Upper lobe of left lung (tissue), 6 donors: ENCODE measurements around the gene C10orf71. TPM values are rescaled to one million over a fixed set of nuclear protein-coding genes. Genes with fewer than 3 reads are reported as not detected.

Source experiments
- ATAC-seq, 2 donors: fragments of 200-7000 bp; cut with Tn5 transposase; one replicate each; pipeline ENCODE4 v1.9.1; 2022; ENCODE audit warnings: mild to moderate bottlenecking in 2 of 2, moderate library complexity in 2 of 2; ENCODE audit not compliant: low FRiP score in 2 of 2
- DNase-seq, 2 donors: peaks; one replicate each; pipeline ENCODE4 v3.0.0-alpha.2; 2019 to 2020
- H3K27ac ChIP-seq, 4 donors: fragments of 200-600 bp; sonication (generic); one replicate each; pipeline ENCODE4 v1.5.1; 2016 to 2019
- H3K27me3 ChIP-seq, 4 donors: fragments of 200-600 bp; sonication (generic); one replicate each; pipeline ENCODE4 v1.5.1; 2017 to 2019
- H3K36me3 ChIP-seq, 4 donors: fragments of 200-600 bp; sonication (generic); one replicate each; pipeline ENCODE4 v1.5.1; 2016 to 2019
- H3K4me1 ChIP-seq, 4 donors: fragments of 200-600 bp; sonication (generic); one replicate each; pipeline ENCODE4 v1.5.1; 2018 to 2019
- H3K4me3 ChIP-seq, 4 donors: fragments of 200-600 bp; sonication (generic); one replicate each; pipeline ENCODE4 v1.5.1; 2017 to 2019; ENCODE audit warnings: mild to moderate bottlenecking in 2 of 4, moderate library complexity in 1 of 4
- H3K9me3 ChIP-seq, 4 donors: fragments of 200-600 bp; sonication (generic); one replicate each; pipeline ENCODE4 v1.5.1; 2018 to 2019
- EP300 ChIP-seq, 4 donors: sonication (generic); formaldehyde crosslinking; IDR thresholded peaks; one replicate each; pipeline ENCODE4 v1.5.1; 2017; ENCODE audit warnings: antibody characterized with exemption in 4 of 4, control low read depth in 2 of 4
- POLR2A ChIP-seq, 4 donors: fragments of 450-650 bp; IDR thresholded peaks; one replicate each; pipeline ENCODE4 v1.5.1; 2016 to 2017; ENCODE audit warnings: antibody characterized with exemption in 4 of 4, mild to moderate bottlenecking in 2 of 4
- POLR2AphosphoS5 ChIP-seq, 2 donors: sonication (generic); formaldehyde crosslinking; IDR thresholded peaks; one replicate each; pipeline ENCODE4 v1.5.1; 2017; ENCODE audit warnings: antibody characterized with exemption in 2 of 2
- WGBS, 2 donors: methylation state at CpG; one replicate each; pipeline ENCODE4 v1.1.5; 2017 to 2018; 5-methylcytosine and 5-hydroxymethylcytosine counted together
- total RNA-seq, 6 donors: library from RNA; depleted of rRNA in 4 of 6; stranded (reverse); fragments of >200 nt in 4 of 6; gene quantifications; one replicate each; pipeline versions ENCODE4 v1.1.0 to v1.2.1, GENCODE V29; 2016 to 2021
- TF ChIP-seq, protein P1 (sequence below), 6 experiments: fragments of 450-650 bp in 4 of 6; fragments of 200-600 bp in 2 of 6; sonication (generic) in 2 of 6; IDR thresholded peaks; one replicate each; pipeline ENCODE4 v1.5.1; 2016 to 2019; ENCODE audit warnings: antibody characterized with exemption in 6 of 6
- donor health status: DM: no; HTN: no; CAD: no; lungs with moderate emphysema.
- donor health status: DM: no; HTN: yes; CAD: no; lungs with severe emphysema.

The C10orf71 gene
- total RNA-seq, 6 donors from 2014 or later, result not detected

DNA sequence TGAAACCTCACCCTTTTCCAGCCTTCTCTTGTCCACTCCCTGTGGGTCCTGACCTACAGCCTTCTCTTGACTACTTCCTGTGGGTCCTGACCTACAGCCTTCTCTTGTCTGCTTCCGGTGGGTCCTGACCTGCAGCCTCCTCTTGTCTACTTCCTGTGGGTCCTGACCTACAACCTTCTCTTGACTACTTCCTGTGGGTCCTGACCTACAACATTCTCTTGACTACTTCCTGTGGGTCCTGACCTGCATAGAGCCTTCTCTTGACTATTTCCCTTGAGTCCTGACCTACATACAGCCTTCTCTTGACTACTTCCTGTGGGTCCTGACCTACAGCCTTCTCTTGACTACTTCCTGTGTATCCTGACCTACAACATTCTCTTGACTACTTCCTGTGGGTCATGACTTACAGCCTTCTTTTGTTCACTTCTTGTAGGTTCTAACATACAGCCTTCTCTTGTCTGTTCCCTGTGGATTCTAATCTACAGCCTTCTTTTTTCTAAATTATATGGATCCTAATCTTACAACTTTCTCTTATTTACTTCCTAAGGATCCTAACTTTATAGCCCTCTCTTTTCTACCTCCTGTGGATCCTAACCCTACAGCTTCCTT is 36.5 kb downstream of the C10orf71 start:
- Histone ChIP-seq H3K36me3 (no peaks in the 10 kb centered on the region), H3K4me1 (no peaks in the 10 kb centered on the region), H3K27me3 (no peaks in the 10 kb centered on the region), H3K4me3 (no peak overlapping the region), H3K9me3 (no peaks in the 10 kb centered on the region), H3K27ac (no peak overlapping the region)
- DNase-seq (no peak), ATAC-seq (no peak)
- no peak for TF ChIP-seq POLR2A (IDR thresholded peaks at IDR 0.05)
- TF ChIP-seq, protein P1, sequence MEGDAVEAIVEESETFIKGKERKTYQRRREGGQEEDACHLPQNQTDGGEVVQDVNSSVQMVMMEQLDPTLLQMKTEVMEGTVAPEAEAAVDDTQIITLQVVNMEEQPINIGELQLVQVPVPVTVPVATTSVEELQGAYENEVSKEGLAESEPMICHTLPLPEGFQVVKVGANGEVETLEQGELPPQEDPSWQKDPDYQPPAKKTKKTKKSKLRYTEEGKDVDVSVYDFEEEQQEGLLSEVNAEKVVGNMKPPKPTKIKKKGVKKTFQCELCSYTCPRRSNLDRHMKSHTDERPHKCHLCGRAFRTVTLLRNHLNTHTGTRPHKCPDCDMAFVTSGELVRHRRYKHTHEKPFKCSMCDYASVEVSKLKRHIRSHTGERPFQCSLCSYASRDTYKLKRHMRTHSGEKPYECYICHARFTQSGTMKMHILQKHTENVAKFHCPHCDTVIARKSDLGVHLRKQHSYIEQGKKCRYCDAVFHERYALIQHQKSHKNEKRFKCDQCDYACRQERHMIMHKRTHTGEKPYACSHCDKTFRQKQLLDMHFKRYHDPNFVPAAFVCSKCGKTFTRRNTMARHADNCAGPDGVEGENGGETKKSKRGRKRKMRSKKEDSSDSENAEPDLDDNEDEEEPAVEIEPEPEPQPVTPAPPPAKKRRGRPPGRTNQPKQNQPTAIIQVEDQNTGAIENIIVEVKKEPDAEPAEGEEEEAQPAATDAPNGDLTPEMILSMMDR (IDR thresholded peaks at IDR 0.05), result no peak
- TF ChIP-seq EP300 (IDR thresholded peaks at IDR 0.05), result no peak
- TF ChIP-seq POLR2AphosphoS5 (IDR thresholded peaks at IDR 0.05), result no peak
- 71 to 76% methylated on average over 1 of the region's 1 CpG for WGBS, 2 donors

DNA sequence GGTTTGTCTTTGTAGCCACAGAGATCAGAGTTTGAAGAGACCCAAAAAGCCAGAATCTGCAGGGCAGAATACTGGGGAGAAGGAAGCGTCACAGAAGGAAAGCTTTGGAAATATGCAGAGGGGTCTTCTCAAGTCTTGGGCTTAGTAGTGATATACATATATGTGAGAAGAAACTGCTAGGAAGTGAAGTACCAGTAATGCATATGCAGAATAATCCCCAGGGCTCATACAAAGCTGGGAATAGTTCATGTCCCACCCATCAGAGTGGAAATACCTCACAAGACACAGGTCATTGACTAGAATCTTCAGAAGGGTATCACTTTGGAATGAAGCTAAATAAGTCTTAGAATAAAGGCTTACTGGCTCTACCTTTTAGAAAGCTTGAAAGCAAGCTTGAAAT is 39.6 kb downstream of the C10orf71 start:
- Histone ChIP-seq H3K36me3 (no peaks in the 10 kb centered on the region), H3K27me3 (no peaks in the 10 kb centered on the region), H3K4me1 (no peaks in the 10 kb centered on the region), H3K27ac (no peak overlapping the region), H3K9me3 (no peaks in the 10 kb centered on the region), H3K4me3 (no peak overlapping the region)
- DNase-seq (no peak), ATAC-seq (no peak)
- TF ChIP-seq POLR2A (IDR thresholded peaks at IDR 0.05) (no peak), EP300 (IDR thresholded peaks at IDR 0.05) (no peak), POLR2AphosphoS5 (IDR thresholded peaks at IDR 0.05) (no peak)
- TF ChIP-seq, protein P1 (IDR thresholded peaks at IDR 0.05), result no peak
- 84 to 85% methylated on average over 1 of the region's 1 CpG for WGBS, 2 donors

DNA sequence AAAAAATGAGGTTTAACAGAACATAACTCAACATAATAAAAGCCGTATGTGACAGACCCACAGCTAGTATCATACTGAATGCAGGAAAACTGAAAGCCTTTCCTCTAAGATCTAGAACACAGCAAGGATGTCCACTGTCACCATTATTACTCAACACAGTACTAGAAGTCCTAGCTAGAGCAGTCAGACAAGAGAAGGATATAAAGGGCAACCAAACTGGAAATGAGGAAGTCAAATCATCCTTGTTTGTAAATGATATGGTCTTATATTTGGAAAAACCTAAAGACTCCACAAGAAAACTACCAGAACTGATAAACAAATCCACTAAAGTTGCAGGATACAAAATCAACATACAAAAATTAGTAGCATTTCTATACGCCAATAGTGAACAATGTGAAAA is 45.9 kb downstream of the C10orf71 start:
- WGBS, 2 donors, result 68 to 71% methylated on average over 2 of the region's 2 CpGs
- peaks cover 0 to 4% (median 0%) of the 10 kb centered on the region in 4 donors for H3K9me3 ChIP-seq
- no peaks in the 10 kb centered on the region for H3K36me3 ChIP-seq
- TF ChIP-seq EP300 (IDR thresholded peaks at IDR 0.05), result no peak
- TF ChIP-seq POLR2A (IDR thresholded peaks at IDR 0.05), result no peak
- TF ChIP-seq, protein P1 (IDR thresholded peaks at IDR 0.05), result no peak
- no peak for TF ChIP-seq POLR2AphosphoS5 (IDR thresholded peaks at IDR 0.05)
- no peak for DNase-seq
- no peak overlapping the region for H3K4me3 ChIP-seq
- no peaks in the 10 kb centered on the region for H3K4me1 ChIP-seq
- no peaks in the 10 kb centered on the region for H3K27me3 ChIP-seq
- ATAC-seq, result no peak
- H3K27ac ChIP-seq, result no peak overlapping the region

DNA sequence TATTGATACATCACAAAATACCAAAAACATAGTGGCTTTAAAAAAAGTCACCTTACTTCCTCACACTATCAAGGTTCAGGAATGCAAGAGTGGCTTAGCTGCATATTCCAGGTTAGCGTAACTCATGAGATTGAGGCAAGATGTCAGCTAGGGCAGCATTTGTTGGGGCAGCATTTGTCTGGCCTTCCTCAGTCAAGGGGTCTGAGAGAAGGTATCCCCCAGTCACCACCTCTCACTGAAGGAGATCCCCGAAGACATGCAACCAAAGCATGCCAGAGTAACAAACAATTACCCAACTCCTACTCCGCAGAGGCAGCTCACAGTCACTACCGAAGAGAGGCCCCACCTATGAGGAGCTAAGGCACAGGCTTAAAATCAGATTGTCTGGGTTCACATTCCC is 48.4 kb downstream of the C10orf71 start:
- H3K9me3 ChIP-seq, result peaks cover 0 to 11% (median 0%) of the 10 kb centered on the region in 4 donors
- peak in 1 of 2 donors; percentile 10 for DNase-seq
- 95 to 100% methylated on average over 1 to 4 of the region's 4 CpGs for WGBS, 2 donors
- H3K36me3 ChIP-seq, result no peaks in the 10 kb centered on the region
- H3K27me3 ChIP-seq, result no peaks in the 10 kb centered on the region
- TF ChIP-seq, protein P1 (IDR thresholded peaks at IDR 0.05), result no peak
- TF ChIP-seq POLR2A (IDR thresholded peaks at IDR 0.05), result no peak
- no peak for TF ChIP-seq EP300 (IDR thresholded peaks at IDR 0.05)
- no peak for TF ChIP-seq POLR2AphosphoS5 (IDR thresholded peaks at IDR 0.05)
- no peak overlapping the region for H3K4me3 ChIP-seq
- ATAC-seq, result no peak
- no peaks in the 10 kb centered on the region for H3K4me1 ChIP-seq
- H3K27ac ChIP-seq, result no peak overlapping the region

DNA sequence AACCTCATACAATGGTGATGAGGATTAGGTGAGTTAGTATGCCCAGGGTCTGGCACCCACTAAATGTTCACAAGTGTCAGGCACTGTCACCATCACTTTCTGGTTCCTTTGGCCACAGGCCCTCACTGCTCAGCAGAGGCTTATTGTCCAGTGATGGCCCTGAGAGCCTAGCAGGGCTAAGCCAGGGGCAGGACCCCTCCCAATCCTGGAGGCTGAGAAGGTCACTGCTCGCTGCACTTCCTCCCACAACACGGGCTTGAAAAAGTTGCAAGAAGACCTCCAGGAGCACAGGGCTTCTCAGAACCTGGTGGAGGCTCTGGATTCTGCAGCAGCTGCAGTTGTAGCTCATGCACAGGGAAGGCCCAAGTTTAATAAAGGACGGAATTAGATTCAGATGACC is 48.9 kb downstream of the C10orf71 start:
- Histone ChIP-seq H3K4me3 (no peak overlapping the region), H3K9me3 (peaks cover 0 to 11% (median 0%) of the 10 kb centered on the region in 4 donors), H3K36me3 (no peaks in the 10 kb centered on the region), H3K27me3 (no peaks in the 10 kb centered on the region), H3K4me1 (no peaks in the 10 kb centered on the region), H3K27ac (no peak overlapping the region)
- TF ChIP-seq EP300 (IDR thresholded peaks at IDR 0.05) (no peak), POLR2A (IDR thresholded peaks at IDR 0.05) (no peak), POLR2AphosphoS5 (IDR thresholded peaks at IDR 0.05) (no peak)
- TF ChIP-seq, protein P1 (IDR thresholded peaks at IDR 0.05), result no peak
- ATAC-seq (no peak), DNase-seq (no peak)
- 80 to 89% methylated on average over 3 of the region's 3 CpGs for WGBS, 2 donors
